Lower lobe of right lung (tissue), 2 donors: ENCODE data around the gene JMJD8. TPM values are rescaled to one million over a fixed set of nuclear protein-coding genes. Genes with fewer than 3 reads are reported as not detected.

Experiments used
- ATAC-seq, 2 donors: fragments of 200-7000 bp; cut with Tn5 transposase; one replicate each; pipeline ENCODE4 v1.9.1; 2020 to 2022; ENCODE audit warnings: mild to moderate bottlenecking in 2 of 2, moderate library complexity in 2 of 2
- DNase-seq: peaks from one replicate; pipeline ENCODE4 v3.0.0-alpha.2; 2020
- H3K27ac ChIP-seq: fragments of 200-600 bp; one replicate; pipeline ENCODE4 v1.8.0; 2022
- H3K27me3 ChIP-seq: fragments of 200-600 bp; one replicate; pipeline ENCODE4 v1.8.0; 2022; ENCODE audit warnings: low read depth
- H3K36me3 ChIP-seq: fragments of 200-600 bp; one replicate; pipeline ENCODE4 v1.8.0; 2022; ENCODE audit warnings: mild to moderate bottlenecking
- H3K4me1 ChIP-seq: fragments of 200-600 bp; one replicate; pipeline ENCODE4 v1.8.0; 2022
- H3K4me3 ChIP-seq: fragments of 200-600 bp; one replicate; pipeline ENCODE4 v1.8.0; 2022; ENCODE audit warnings: mild to moderate bottlenecking
- H3K9me3 ChIP-seq: fragments of 200-600 bp; one replicate; pipeline ENCODE4 v1.8.0; 2022
- CTCF ChIP-seq: fragments of 200-600 bp; IDR thresholded peaks from one replicate; pipeline ENCODE4 v1.8.0; 2022; ENCODE audit warnings: antibody characterized with exemption, mild to moderate bottlenecking
- intact Hi-C: fragments of 100-400 bp; cut with DNase I; formaldehyde crosslinking; loops from one replicate; pipeline ENCODE4 v1.11.0; 2022
- total RNA-seq: library from RNA; stranded (reverse); fragmentation: NEBNext Ultra II Directional; extraction: Animal tissue kit (Norgen Biotek cat#: 25700); gene quantifications from one replicate; pipeline ENCODE4 v1.2.1, GENCODE V29; 2021
- donor health status: DM: no; HTN: yes; CAD: no; lungs with severe emphysema.

The JMJD8 gene
- total RNA-seq, 1 donor from 2014 or later = 43.2 TPM

- peaks cover 31% of the 10 kb centered on the region for H3K27me3 ChIP-seq
- no peak for TF ChIP-seq CTCF
- no peak for DNase-seq
- H3K36me3 ChIP-seq = peaks cover 5% of the 10 kb centered on the region
- H3K4me1 ChIP-seq = peaks cover 47% of the 10 kb centered on the region
- H3K4me3 ChIP-seq = no peak overlapping the region
- intact Hi-C loops = no loop called here
- H3K9me3 ChIP-seq = no peaks in the 10 kb centered on the region
- H3K27ac ChIP-seq = no peak overlapping the region
- ATAC-seq = no peak
These were observed 39.6 kb upstream of the JMJD8 start for GRCh38 chr16:723695-724094.

GRCh38 chr16:722835-723633, 38.9 kb upstream of the JMJD8 start:
- Histone ChIP-seq H3K36me3 (peaks cover 5% of the 10 kb centered on the region), H3K4me1 (peaks cover 40% of the 10 kb centered on the region), H3K4me3 (no peak overlapping the region), H3K27ac (no peak overlapping the region), H3K27me3 (peaks cover 24% of the 10 kb centered on the region), H3K9me3 (no peaks in the 10 kb centered on the region)
- DNase-seq = no peak
- no peak for ATAC-seq
- TF ChIP-seq CTCF = no peak
- intact Hi-C loops = no loop called here

GRCh38 chr16:721765-722540, 37.8 kb upstream of the JMJD8 start:
- peaks cover 5% of the 10 kb centered on the region for H3K36me3 ChIP-seq
- peak overlapping the region; percentile 80 for H3K4me3 ChIP-seq
- H3K27me3 ChIP-seq = peaks cover 14% of the 10 kb centered on the region
- intact Hi-C loops = no loop called here
- TF ChIP-seq CTCF = no peak
- peaks cover 30% of the 10 kb centered on the region for H3K4me1 ChIP-seq
- DNase-seq (no peak), ATAC-seq (no peak)
- peak overlapping the region; percentile 89 for H3K27ac ChIP-seq
- no peaks in the 10 kb centered on the region for H3K9me3 ChIP-seq

GRCh38 chr16:720990-721764, 37.0 kb upstream of the JMJD8 start, which contains the start of gene ANTKMT:
Gene ANTKMT (plus strand): TSS chr16:721146. CDS start chr16:721275, 129 bp downstream.
- Histone ChIP-seq H3K9me3 (no peaks in the 10 kb centered on the region), H3K4me1 (peaks cover 31% of the 10 kb centered on the region), H3K4me3 (peak within 1 kb of the TSS; percentile 80), H3K27ac (peak within 1 kb of the TSS; percentile 89), H3K36me3 (peaks cover 5% of the 10 kb centered on the region), H3K27me3 (peaks cover 10% of the 10 kb centered on the region)
- intact Hi-C loops = no loop called here
- DNase-seq (peak; percentile 89), ATAC-seq (peak; percentile 89 to 93)
- TF ChIP-seq CTCF = peak; percentile 6

- H3K36me3 ChIP-seq = peaks cover 5% of the 10 kb centered on the region
- H3K4me1 ChIP-seq = peaks cover 34% of the 10 kb centered on the region
- peak overlapping the region; percentile 89 for H3K27ac ChIP-seq
- H3K4me3 ChIP-seq = peak overlapping the region; percentile 80
- TF ChIP-seq CTCF = no peak
- peaks cover 3% of the 10 kb centered on the region for H3K27me3 ChIP-seq
- intact Hi-C loops = no loop called here
- peak; percentile 3 to 39 for ATAC-seq
- no peaks in the 10 kb centered on the region for H3K9me3 ChIP-seq
- no peak for DNase-seq
These were observed 36.4 kb upstream of the JMJD8 start for GRCh38 chr16:720447-720989.
